Measurements from ENCODE around the gene SLC34A1. TPM values are rescaled to one million over a fixed set of nuclear protein-coding genes. Genes with fewer than 3 reads are reported as not detected.

Gene SLC34A1
- total and polyA plus RNA-seq, 2 of the 13 experiments (the other 11 are each of a cell fraction or from before 2014, with no cell fraction given): 0.03 to 0.20 TPM

GRCh38 chr5:177447611-177448243 is 63.5 kb downstream of the SLC34A1 start (continued):
- TF ChIP-seq, protein P1, sequence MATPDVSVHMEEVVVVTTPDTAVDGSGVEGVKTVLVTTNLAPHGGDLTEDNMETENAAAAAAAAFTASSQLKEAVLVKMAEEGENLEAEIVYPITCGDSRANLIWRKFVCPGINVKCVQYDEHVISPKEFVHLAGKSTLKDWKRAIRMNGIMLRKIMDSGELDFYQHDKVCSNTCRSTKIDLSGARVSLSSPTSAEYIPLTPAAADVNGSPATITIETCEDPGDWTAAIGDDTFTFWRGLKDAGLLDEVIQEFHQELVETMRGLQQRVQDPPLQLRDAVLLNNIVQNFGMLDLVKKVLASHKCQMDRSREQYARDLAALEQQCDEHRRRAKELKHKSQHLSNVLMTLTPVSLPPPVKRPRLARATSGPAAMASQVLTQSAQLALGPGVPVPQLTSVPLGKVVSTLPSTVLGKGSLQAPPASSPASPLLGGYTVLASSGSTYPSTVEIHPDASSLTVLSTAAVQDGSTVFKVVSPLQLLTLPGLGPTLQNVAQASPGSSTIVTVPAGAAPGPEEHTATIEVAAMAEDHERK (CRISPR knock-in tag; IDR thresholded peaks at IDR 0.05; ENCODE audit: low read depth): no peak
- TF ChIP-seq BORCS8-MEF2B (CRISPR knock-in tag; IDR thresholded peaks at IDR 0.05): no peak
- TF ChIP-seq RBAK (CRISPR knock-in tag; IDR thresholded peaks at IDR 0.05): no peak
- 0 out of 2 replicates have a peak, but pooled peaks have one; percentile 25 for TF ChIP-seq MYNN (CRISPR knock-in tag; IDR thresholded peaks at IDR 0.05; ENCODE audit: low read depth)
- no peak for TF ChIP-seq CAMTA2 (CRISPR knock-in tag; IDR thresholded peaks at IDR 0.05; ENCODE audit: borderline replicate concordance)
- peak; percentile 20 for TF ChIP-seq AGO2 (optimal IDR thresholded peaks at IDR 0.05; ENCODE audit: low read depth, low read length)
- TF ChIP-seq ISL2 (CRISPR knock-in tag; IDR thresholded peaks at IDR 0.05): 0 out of 2 replicates have a peak, but pooled peaks have one; percentile 28
- TF ChIP-seq ZKSCAN5 (CRISPR knock-in tag; IDR thresholded peaks at IDR 0.05): no peak
- TF ChIP-seq ZNF792 (CRISPR knock-in tag; IDR thresholded peaks at IDR 0.05): no peak
- TF ChIP-seq NFYC (CRISPR knock-in tag; IDR thresholded peaks at IDR 0.05): peak; percentile 18; the same call in 1 of the 2 replicates
- no peak for TF ChIP-seq MLXIP (CRISPR knock-in tag; IDR thresholded peaks at IDR 0.05; ENCODE audit: borderline replicate concordance)
- TF ChIP-seq, protein P2, sequence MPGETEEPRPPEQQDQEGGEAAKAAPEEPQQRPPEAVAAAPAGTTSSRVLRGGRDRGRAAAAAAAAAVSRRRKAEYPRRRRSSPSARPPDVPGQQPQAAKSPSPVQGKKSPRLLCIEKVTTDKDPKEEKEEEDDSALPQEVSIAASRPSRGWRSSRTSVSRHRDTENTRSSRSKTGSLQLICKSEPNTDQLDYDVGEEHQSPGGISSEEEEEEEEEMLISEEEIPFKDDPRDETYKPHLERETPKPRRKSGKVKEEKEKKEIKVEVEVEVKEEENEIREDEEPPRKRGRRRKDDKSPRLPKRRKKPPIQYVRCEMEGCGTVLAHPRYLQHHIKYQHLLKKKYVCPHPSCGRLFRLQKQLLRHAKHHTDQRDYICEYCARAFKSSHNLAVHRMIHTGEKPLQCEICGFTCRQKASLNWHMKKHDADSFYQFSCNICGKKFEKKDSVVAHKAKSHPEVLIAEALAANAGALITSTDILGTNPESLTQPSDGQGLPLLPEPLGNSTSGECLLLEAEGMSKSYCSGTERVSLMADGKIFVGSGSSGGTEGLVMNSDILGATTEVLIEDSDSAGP (CRISPR knock-in tag; IDR thresholded peaks at IDR 0.05; ENCODE audit: borderline replicate concordance): peak; percentile 51; the same call in 1 of the 2 replicates
- TF ChIP-seq, protein P3, sequence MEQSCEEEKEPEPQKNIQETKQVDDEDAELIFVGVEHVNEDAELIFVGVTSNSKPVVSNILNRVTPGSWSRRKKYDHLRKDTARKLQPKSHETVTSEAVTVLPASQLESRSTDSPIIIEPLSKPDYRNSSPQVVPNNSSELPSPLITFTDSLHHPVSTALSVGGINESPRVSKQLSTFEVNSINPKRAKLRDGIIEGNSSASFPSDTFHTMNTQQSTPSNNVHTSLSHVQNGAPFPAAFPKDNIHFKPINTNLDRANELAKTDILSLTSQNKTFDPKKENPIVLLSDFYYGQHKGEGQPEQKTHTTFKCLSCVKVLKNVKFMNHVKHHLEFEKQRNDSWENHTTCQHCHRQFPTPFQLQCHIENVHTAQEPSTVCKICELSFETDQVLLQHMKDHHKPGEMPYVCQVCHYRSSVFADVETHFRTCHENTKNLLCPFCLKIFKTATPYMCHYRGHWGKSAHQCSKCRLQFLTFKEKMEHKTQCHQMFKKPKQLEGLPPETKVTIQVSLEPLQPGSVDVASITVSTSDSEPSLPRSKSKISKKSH (CRISPR knock-in tag; IDR thresholded peaks at IDR 0.05; ENCODE audit: borderline replicate concordance): peak; percentile 58; the same call in 1 of the 2 replicates
- TF ChIP-seq KLF9 (CRISPR knock-in tag; IDR thresholded peaks at IDR 0.05; ENCODE audit: low read depth): no peak
- no peak for TF ChIP-seq SNAPC2 (CRISPR knock-in tag; IDR thresholded peaks at IDR 0.05)
- no peak for TF ChIP-seq ZNF460 (CRISPR knock-in tag; IDR thresholded peaks at IDR 0.05; ENCODE audit: borderline replicate concordance)
- TF ChIP-seq MAFG (CRISPR knock-in tag; IDR thresholded peaks at IDR 0.05): no peak
- TF ChIP-seq SRF (IDR thresholded peaks at IDR 0.05; ENCODE audit: low read depth, low read length): no peak
- TF ChIP-seq, protein P4, sequence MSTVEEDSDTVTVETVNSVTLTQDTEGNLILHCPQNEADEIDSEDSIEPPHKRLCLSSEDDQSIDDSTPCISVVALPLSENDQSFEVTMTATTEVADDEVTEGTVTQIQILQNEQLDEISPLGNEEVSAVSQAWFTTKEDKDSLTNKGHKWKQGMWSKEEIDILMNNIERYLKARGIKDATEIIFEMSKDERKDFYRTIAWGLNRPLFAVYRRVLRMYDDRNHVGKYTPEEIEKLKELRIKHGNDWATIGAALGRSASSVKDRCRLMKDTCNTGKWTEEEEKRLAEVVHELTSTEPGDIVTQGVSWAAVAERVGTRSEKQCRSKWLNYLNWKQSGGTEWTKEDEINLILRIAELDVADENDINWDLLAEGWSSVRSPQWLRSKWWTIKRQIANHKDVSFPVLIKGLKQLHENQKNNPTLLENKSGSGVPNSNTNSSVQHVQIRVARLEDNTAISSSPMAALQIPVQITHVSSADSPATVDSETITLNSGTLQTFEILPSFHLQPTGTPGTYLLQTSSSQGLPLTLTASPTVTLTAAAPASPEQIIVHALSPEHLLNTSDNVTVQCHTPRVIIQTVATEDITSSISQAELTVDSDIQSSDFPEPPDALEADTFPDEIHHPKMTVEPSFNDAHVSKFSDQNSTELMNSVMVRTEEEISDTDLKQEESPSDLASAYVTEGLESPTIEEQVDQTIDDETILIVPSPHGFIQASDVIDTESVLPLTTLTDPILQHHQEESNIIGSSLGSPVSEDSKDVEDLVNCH (CRISPR knock-in tag; IDR thresholded peaks at IDR 0.05): no peak
